Measurements from ENCODE around the gene MAPRE3. TPM values are rescaled to one million over a fixed set of nuclear protein-coding genes. Genes with fewer than 3 reads are reported as not detected.

The MAPRE3 gene
- polyA plus RNA-seq, 4 donors: 11.2 to 16.6 (median 13.6) TPM

Other genes starting within 250 kb of the MAPRE3 start
- gene SLC35F6, start 206.4 kb upstream of the MAPRE3 start, polyA plus RNA-seq (ENCODE audit: insufficient read length in 4 of 4): 10 to 100 TPM; 16.2 to 17.5 (median 16.6) TPM
- gene CENPA, start 184.6 kb upstream of the MAPRE3 start, polyA plus RNA-seq (ENCODE audit: insufficient read length in 4 of 4): 10 to 100 TPM; 13.0 to 16.2 (median 14.9) TPM
- 1 to 10 TPM; 4.5 to 7.7 (median 6.3) TPM for gene DPYSL5, start 122.5 kb upstream of the MAPRE3 start, polyA plus RNA-seq (ENCODE audit: insufficient read length in 4 of 4)
- gene TMEM214, start 62.3 kb downstream of the MAPRE3 start, polyA plus RNA-seq (ENCODE audit: insufficient read length in 4 of 4): 10 to 100 TPM; 52.6 to 75.7 (median 61.0) TPM
- 10 to 100 TPM; 58.7 to 71.0 (median 65.6) TPM for gene AGBL5, start 81.0 kb downstream of the MAPRE3 start, polyA plus RNA-seq (ENCODE audit: insufficient read length in 4 of 4)
- 100 to 1,000 TPM; 222 to 297 (median 264) TPM for gene OST4, start 101.0 kb downstream of the MAPRE3 start, polyA plus RNA-seq (ENCODE audit: insufficient read length in 4 of 4)
- 100 to 1,000 TPM in 2 of 4 donors, 10 to 100 TPM in 2; 75.5 to 182 (median 99.1) TPM for gene EMILIN1, start 108.0 kb downstream of the MAPRE3 start, polyA plus RNA-seq (ENCODE audit: insufficient read length in 4 of 4)
- 10 to 100 TPM; 45.4 to 55.6 (median 52.0) TPM for gene KHK, start 116.1 kb downstream of the MAPRE3 start, polyA plus RNA-seq (ENCODE audit: insufficient read length in 4 of 4)
- gene CGREF1, start 148.5 kb downstream of the MAPRE3 start, polyA plus RNA-seq (ENCODE audit: insufficient read length in 4 of 4): 1 to 10 TPM; 5.4 to 7.3 (median 6.5) TPM
- gene ABHD1, start 153.2 kb downstream of the MAPRE3 start, polyA plus RNA-seq (ENCODE audit: insufficient read length in 4 of 4): 1 to 10 TPM in 3 of 4 donors, under 1 TPM in 1; 0.99 to 2.0 (median 1.3) TPM
- 10 to 100 TPM; 46.6 to 54.1 (median 52.2) TPM for gene PREB, start 164.0 kb downstream of the MAPRE3 start, polyA plus RNA-seq (ENCODE audit: insufficient read length in 4 of 4)
- gene PRR30, start 168.8 kb downstream of the MAPRE3 start, polyA plus RNA-seq (ENCODE audit: insufficient read length in 4 of 4): not detected
- under 1 TPM; 0.42 to 0.76 (median 0.70) TPM for gene TCF23, start 178.4 kb downstream of the MAPRE3 start, polyA plus RNA-seq (ENCODE audit: insufficient read length in 4 of 4)
- 100 to 1,000 TPM; 144 to 186 (median 158) TPM for gene ATRAID, start 241.4 kb downstream of the MAPRE3 start, polyA plus RNA-seq (ENCODE audit: insufficient read length in 4 of 4)
- gene SLC5A6, start 241.6 kb downstream of the MAPRE3 start, polyA plus RNA-seq (ENCODE audit: insufficient read length in 4 of 4): 10 to 100 TPM; 29.6 to 48.6 (median 39.4) TPM
- gene CAD, start 246.7 kb downstream of the MAPRE3 start, polyA plus RNA-seq (ENCODE audit: insufficient read length in 4 of 4): 10 to 100 TPM; 34.7 to 63.8 (median 46.3) TPM